ENCODE measurements around the gene MFAP3L.
"Not testable (repeated sequence)": the region's sequence is repeated elsewhere in the genome, so short reads cannot be mapped to it uniquely, and the experiment has no call there.

MFAP3L gene

DNA sequence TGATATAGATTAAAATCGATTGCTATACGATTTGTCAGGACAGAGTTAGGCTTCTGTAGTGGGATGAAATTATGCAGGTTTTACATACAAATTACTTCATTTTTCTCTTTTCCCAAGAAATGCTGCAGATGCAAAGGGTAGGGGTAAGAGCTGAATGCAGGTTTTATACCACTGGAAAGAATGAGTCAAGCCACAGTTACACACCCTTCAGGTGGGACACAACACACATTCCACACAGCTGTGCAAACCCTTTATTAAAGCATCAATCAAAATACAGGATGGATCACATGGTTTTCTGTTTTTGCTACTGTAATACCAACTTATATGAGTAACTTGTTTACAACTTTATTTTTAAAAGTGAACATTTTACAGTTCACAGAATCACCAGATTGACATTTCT is 39.8 kb downstream of the MFAP3L start:
- no peak for DNase-seq

DNA sequence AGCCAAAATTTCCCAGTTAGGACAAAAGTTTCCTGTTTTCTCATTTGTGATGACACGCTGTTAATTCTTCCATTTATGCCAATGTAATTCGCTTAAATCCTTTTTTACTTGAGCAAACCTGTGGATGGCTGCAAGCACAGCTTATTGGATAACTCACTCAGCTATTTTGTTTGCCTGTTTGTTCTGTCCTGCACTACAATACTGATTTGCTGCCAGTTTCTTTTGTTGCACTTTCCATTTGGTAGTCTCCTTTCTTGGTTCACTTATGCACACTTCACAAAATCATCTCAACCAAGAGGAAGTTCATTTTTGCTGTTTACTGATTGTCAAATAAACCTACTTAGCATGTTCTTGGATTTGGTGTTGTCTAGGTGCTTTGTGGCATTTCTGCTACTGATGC is 40.3 kb downstream of the MFAP3L start:
- no peak for DNase-seq

DNA sequence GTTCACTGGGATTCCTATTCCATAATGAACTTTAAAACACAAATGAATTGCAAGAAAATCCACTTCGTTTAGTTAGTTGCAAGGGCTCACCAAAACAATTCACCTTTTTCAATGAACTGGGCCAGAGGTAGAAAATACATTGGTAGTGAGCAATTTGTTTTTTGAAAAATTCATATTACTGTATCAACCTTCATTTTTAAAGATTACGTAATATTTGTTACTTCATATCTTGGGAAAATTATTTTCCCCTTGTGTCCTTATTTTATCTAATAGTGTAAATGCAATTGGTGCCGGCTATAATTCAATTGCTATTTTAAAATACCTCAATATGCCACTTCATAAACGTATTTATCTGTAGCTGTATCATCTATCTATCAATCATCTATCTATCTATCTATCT is 41.5 kb downstream of the MFAP3L start:
- DNase-seq, result no peak

DNA sequence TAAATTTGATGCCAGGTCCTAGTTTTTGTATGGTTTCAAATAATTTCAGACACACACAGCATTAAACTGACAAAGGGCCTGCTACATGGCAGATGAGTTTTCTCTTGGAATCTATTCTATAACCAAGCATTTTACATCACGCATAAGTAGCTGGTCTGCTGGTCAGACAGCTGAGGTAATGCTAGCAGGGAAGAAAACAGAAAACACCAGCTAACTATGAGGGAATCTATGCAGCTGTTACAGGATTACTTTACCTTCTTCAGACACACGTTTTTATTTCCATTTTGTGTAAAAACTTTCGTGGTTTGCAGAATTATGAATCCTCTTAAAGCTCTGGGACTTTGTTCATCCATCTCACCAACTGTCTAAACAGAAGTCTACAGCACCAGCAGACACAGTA is 42.0 kb downstream of the MFAP3L start:
- DNase-seq, result no peak

DNA sequence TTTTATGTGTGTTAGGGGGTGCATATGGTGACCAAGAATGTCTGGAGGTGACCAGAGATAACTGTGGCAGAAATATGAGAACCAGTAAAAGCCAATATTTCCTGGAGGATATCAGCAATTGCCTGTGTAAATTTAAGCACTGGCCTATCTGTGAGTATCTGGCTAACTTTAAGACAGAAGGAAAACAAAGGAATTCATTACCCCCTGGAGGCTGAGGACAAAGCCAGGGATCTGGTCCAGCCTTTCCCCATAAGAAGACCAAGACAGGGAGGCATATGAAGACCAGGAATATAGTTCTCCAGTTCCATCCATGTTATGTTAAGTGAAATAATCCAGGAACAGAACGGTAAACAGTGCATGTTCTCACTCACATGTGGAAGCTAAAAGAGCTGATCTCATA is 49.2 kb downstream of the MFAP3L start:
- DNase-seq, result no peak

DNA sequence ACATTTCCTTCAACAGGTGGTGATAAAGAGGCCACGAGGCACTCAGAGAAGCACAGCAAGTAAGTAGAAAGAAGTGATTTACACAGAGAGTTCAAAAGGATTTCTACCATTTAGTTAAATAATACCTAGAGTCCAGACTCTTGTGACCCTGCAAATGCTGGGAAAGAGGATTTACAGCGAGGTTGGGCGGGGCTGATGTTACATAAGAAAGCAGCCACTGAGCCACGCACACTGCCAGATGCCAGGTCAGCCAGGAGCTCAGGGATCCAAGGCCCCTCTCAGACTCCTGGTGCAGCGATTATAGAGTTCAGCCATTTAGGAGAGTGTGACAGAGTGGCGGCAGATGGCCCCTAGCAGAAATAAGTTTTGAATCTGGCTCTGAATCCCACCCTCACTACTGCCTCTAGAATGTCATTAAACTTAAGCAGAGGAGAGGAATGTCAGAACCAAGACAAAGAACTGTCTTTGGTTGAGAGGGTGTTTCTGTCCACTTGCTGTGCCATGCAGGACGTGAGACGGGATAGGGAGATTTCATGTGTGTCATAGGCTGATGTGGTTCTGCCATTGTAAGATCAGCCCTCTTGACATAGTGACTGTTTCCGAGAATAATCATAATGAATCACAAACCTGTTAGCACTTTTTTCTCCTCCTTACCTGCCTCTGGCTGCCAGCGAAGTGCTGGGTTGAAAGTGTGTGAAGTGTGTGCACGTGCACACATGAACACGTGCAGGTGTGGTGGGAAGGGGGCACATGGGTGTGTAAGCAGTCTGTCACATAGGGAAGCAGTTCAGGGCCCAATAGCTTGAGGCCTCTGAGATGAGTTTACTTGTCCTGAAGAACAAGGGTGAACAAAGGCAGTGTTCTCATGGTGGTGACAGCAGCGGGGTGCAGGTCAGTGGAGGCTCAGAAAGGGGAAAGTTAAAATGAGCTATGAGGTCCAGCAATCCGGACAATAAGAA is 50.1 kb downstream of the MFAP3L start:
- no peak for DNase-seq

DNA sequence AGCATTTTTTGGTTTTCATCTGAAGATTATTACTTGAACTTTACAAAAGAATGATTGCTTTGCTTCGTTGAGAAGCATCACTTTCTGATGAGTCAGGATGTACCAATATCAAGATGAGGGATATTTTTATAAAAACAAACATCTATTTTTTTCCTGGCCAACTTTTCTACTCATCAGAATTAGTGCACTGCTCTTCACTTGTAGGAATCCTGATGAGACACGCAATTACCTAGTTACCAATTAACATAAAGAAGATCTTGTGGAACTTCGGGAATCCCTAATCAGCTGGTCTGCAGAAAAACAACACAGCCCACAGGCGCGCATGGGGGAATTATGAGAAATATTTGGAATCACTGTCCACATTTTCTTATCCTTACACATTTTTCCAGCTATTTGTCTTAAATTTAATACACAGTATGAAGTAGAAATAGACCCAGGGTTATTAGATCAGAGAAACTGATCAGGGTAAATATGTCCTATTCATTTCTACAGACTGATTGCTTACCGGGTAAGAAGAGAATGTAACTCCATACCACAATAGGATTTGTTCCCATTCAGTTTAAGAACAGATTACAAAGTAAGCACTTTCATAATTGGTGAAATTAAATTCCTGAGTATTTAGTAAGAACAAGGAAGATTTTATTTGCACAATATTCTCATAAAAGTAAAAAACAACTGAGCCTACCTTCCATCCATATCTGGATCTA is 50.9 kb downstream of the MFAP3L start:
- DNase-seq, result no peak

DNA sequence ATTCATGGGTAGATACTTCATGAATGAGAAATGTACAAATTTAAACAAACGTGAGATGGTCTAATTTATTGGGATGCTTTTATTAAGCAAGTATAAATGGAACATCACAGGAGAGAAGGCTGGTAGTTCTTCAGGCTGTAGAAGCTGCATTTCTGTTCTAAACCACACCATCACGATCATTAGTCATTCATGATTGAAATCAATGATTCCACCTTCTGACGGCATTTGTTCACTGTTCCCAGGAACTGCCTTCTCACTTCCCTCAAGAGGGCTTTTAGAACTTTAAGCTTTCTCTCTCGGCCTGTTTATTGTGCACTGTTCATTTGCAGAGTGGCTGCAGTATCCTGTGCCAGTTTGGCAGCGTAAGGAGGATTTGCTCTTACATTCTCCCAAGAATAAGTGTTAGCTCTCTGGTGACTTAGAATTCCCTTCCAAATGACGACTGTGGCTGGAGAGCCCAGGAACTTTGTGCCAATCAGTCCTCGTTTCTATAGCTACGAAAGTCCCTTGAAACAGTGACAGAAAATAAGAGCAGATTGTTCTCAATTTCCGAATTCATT is 54.7 kb downstream of the MFAP3L start:
- no peak for DNase-seq

DNA sequence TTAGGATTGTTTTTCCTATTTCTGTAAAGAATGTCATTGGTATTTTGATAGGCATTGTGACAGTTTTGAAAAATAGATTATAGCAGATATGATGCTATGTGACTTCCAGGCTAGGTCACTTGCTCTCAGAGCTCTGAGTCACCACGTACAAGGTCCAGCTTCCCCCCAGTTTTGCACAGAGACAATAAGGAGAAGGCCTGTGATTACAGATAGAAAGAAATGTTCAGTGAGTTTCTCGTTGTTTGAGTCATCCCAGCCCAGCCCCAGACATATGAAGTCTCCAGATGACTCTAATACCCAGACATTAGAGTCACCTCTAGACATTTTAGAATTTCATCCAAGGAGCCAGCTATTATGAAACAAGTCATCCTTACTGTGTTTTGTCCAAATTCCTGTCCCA is 57.2 kb downstream of the MFAP3L start:
- no peak for DNase-seq

DNA sequence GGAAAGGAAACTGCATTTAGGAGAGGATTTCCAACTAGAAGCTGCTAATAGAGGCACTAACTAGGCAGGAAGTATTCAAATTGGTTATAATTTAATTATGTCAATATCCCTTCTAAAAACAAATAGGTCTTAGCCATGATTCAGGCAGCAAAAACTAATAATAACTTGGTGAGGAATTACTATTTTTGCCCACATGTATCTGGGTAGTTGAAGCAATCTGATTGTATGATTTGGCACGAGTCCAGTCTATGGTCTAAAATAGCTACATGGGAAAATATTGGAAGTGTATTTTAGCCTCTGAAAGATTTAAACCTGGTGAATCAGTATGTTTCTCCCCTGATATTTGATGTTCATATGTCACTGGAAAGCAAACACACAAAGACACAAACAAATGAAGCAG is 62.2 kb downstream of the MFAP3L start:
- DNase-seq, result no peak

DNA sequence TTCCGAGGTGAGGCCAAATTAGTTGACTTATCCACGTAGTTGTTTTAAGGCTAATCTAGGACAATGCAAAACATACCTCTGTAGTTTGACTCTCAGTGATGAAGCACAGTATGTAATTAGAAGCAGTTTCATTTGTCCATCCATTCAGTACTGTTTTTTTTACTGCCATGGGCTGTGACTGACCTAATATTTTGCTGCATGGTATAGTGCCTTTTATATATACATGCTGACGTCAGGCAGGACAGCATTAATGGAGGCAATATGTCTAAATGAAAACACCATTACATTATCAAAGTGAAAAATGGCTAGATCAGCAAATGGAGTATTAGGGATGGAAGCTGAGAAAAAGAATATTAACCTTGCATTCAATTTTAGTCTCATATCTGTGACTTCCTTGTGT is 66.9 kb downstream of the MFAP3L start:
- DNase-seq, result no peak

DNA sequence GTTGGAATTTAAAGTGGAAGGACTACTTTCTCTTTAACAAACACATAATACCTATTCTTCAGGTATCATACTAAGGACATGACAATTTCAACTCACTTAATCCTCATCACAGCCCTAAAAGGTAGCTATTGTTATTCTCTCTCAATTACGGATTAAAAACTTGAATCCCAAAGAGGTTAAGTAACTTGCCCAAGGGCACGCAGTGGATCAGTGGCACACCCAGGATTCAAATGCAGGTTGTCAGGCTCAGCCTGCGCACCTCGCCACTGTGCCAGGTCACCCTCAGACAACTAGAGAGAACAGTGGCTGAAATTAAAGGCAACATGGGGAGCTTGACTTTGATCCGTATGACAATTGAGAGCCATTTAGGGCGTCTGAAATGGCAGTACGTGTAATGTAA is 67.6 kb downstream of the MFAP3L start:
- no peak for DNase-seq

DNA sequence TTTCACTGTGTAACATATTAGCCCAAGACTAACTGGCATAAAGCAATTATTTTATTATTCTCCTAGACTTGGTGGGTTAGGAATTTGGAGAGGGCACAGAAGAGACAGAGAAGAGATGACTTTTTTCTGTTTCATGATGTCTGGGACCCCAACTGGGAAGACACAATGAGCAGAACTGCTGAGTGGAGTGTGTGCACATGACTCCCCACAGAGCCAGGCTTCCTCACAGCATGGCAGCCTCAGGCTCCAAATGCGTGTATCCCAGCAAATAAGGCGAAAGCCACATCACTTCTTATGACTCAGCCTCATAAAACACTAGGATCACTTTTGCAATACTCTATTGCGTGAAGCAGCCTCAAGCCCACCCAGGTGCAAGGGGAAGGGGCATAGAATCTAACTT is 68.4 kb downstream of the MFAP3L start:
- DNase-seq, result no peak

DNA sequence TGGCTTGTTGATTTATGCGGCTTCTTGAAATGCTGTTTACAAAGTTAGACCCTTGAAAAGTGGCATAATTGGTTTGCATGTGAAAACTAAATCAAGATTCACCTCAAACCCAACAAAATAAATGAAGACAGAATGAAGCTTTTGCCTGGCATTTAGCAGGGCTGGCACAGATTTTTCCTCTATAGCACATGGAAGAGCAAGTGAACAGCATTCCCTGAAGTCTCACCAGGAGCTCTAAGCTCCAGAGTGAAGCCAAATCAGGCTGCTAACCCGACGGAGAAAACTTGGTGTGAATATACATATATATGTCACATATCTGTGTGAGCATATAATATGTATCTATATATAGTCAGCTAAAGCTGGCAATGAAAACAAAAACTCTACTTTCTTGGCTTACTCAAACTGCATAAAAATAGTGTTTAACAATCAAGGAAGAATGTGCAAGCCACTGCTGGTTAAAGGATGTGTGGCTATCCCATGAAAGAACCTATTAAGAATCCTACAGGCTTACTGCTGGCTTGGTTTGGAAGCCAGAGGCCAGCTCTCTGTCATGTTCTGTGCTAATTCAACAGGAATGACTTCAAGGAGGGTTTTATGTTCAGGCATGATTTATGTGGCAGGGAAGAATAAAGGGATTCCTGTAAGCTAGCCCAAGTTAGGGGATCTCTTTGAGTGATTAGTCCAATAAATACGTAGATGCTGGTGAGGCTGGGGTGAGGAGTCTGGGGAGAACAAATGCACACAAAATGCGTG is 69.9 kb downstream of the MFAP3L start:
- DNase-seq, result no peak

DNA sequence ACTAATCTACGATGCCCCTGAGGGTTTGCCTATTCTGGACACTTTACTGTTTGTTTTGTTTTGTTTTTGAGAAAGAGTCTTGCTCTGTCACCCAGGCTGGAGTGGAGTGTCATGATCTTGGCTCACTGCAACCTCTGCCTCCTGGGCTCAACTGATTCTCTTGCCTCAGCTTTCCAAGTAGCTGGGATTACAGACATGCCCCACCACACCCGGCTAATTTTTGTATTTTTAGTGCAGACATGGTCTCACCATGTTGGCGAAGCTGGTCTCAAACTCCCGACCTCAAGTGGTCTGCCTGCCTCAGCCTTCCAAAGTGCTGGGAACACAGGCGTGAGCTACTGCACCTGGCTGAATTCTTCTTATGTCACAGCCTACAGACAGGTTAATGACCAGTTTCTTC is 70.7 kb downstream of the MFAP3L start:
- no peak for DNase-seq

DNA sequence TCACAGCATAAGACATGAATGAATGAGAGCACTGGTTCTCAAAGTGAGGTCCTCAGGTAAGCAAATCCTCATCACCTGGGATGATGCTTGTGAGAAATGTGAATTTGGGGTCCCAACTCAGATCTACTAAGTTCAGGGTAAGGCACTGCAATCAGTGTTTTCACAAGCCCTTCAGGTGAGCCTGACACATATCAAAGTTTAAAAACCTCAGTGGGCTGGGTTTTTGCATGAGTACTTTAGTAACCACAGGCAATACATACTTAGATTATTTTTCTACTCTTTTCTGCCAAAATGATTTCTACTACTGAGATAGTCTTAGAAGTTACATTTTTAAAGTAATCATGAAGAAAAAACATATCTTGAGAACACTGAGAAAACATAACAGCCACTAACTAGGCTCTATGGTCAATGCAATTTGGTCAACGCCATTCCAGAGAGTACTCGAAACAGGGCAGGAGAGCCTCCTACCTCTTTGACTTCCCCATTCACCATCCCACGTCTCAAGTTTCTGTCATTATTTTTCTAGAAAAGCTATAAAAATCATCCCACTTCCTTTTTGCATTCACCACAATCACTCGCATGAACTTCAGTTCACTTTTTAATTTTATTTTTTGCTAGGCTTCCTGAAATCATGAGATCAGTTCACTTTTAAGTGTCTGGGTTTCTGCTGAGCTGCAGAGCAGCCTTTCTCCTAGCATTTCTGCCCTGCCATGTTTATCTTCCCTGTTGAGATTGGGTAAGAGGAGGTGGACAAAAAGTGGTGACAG is 73.8 kb downstream of the MFAP3L start:
- no peak for DNase-seq

DNA sequence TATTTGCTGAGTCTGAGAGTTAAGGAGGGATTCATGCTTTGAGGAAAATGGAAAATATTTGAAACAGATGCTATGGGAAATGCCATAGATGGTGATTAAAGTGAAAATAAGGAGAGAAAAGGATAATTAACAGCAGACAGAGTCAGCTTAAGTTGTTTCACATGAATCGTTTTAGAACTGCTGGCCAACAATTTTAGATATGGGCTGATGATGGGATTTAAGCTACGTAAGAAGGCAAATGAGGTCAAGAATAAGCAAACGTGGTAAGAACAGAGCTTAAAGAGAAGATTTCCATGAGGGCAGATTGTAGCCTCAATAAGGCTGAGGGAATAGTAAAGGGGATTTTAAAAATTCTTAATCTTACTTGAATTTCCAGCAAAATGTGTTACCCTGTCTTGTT is 77.9 kb downstream of the MFAP3L start:
- DNase-seq, result no peak

DNA sequence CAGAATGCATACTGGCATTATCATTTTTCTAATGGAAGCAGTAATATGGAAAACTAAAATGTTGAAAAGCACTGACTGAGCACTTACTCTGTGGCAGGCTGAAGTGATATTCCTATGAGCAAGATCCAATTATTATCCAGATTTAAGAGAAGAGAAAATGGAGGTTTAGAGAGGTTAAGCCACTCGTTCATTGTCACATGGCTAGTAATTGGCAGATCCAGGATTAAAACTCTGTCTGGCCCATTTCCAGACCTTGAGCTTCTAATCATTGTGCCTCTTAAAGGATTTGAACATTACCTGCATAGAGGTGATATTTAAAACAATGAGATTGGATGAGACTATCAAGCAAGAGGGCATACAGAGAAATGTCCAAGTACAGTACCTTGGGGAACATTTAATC is 80.6 kb downstream of the MFAP3L start:
- no peak for DNase-seq

DNA sequence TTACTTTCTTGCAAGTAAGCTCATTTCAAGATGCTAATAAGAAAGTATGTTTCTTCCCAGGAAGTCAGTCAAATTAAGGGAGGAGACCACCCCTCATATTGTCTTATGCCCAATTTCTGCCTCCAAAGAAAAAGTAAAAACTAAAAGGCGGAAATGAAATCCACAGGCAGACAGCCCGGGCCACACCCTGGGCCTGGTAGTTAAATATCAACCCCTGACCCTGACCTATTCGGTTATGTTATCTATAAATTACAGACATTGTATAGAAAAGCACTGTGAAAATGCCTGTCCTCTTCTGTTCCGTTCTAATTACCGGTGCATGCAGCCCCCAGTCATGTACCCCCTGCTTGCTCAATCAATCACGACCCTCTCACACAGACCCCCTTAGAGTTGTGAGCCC is 82.6 kb downstream of the MFAP3L start:
- not testable (repeated sequence) for DNase-seq

DNA sequence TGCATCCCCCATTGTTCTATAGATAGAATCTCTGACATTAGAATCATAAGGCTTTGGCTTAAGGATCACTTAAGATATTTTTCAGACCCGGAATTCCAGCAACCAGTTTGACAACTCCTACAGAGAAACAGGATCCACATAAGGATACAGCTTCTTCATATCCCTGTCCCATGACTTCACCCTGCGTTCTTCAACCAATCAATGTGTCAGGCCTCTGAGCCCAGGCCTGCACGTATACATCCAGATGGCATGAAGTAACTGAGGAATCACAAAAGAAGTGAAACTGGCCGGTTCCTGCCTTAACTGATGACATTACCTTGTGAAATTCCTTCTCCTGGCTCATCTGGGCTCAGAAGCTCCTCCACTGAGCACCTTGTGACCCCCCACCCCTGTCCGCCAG is 85.1 kb downstream of the MFAP3L start:
- no peak for DNase-seq

DNA sequence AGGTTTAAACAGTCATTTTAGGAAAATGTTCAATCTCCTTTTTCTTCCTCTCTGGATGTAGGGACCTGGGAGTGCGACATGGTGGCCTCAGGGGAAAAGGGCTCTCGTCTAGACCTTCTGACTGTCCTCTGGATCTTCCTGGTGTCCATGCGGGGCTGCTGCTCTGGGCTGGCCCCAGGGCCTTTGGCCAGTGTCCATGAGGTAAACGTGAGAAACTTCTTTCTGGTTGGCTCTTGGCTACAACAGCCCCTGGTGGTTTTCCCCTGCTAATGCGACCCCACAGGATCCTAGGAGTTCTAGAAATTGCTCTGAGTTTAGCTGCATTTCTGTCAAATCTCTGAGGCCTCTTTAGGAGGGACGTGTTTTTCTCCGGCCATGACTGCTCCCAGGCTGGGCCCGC is 85.7 kb downstream of the MFAP3L start:
- DNase-seq, result no peak

Data from activated gamma-delta T cell (primary cell).